Testis (tissue), 2 donors: ENCODE measurements around the gene PPM1L.

Source experiments
- POLR2A ChIP-seq: fragments of 450-650 bp; IDR thresholded peaks from one replicate; pipeline ENCODE4 v1.6.1; 2017; ENCODE audit warnings: antibody characterized with exemption, mild to moderate bottlenecking, moderate library complexity
- TF ChIP-seq, protein P1 (sequence below), 3 experiments: fragments of 450-650 bp in 2 of 3; fragments of 200-600 bp in 1 of 3; sonication (generic) in 1 of 3; IDR thresholded peaks; one replicate each; pipeline ENCODE4 v1.5.1; 2016 to 2019; ENCODE audit warnings: antibody characterized with exemption in 3 of 3, mild to moderate bottlenecking in 2 of 3, moderate library complexity in 1 of 3

DNA sequence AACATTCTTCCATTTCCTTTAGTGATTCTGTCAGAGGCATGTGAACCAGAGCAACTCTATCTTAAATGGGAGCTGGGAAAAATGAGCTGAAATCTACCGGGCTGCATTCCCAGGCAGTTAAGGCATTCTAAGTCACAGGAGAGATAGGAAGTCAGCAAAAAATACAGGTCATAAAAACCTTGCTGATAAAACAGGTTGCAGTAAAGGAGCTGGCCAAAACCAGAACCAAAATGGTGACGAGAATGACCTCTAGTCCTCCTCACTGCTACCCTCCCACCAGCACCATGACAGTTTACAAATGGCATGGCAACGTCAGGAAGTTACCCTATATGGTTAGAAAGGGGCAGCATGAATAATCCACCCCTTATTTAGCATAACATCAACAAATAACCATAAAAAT is 282.7 kb downstream of the PPM1L start:
- TF ChIP-seq, protein P1, sequence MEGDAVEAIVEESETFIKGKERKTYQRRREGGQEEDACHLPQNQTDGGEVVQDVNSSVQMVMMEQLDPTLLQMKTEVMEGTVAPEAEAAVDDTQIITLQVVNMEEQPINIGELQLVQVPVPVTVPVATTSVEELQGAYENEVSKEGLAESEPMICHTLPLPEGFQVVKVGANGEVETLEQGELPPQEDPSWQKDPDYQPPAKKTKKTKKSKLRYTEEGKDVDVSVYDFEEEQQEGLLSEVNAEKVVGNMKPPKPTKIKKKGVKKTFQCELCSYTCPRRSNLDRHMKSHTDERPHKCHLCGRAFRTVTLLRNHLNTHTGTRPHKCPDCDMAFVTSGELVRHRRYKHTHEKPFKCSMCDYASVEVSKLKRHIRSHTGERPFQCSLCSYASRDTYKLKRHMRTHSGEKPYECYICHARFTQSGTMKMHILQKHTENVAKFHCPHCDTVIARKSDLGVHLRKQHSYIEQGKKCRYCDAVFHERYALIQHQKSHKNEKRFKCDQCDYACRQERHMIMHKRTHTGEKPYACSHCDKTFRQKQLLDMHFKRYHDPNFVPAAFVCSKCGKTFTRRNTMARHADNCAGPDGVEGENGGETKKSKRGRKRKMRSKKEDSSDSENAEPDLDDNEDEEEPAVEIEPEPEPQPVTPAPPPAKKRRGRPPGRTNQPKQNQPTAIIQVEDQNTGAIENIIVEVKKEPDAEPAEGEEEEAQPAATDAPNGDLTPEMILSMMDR (IDR thresholded peaks at IDR 0.05), result no peak
- TF ChIP-seq POLR2A, result no peak
